IPS-20b (cell line): ENCODE data around the gene FOXD2.
A peak's percentile ranks its signal among the peaks of the same experiment; 100 is the strongest.

Source experiments
- H3K27ac ChIP-seq: one replicate; pipeline ENCODE4 v1.5.1; 2013; ENCODE audit warnings: low read length
- H3K27me3 ChIP-seq: 2 replicates; pipeline ENCODE4 v1.6.1; 2013; ENCODE audit warnings: mild to moderate bottlenecking, low read length, inconsistent platforms; ENCODE audit not compliant: insufficient read depth
- H3K36me3 ChIP-seq: 2 replicates; pipeline ENCODE4 v1.6.1; 2013; ENCODE audit warnings: low read depth, mild to moderate bottlenecking, inconsistent platforms, low read length, moderate library complexity; ENCODE audit not compliant: insufficient read depth
- H3K4me1 ChIP-seq: 2 replicates; pipeline ENCODE4 v1.6.1; 2013; ENCODE audit warnings: mild to moderate bottlenecking, control low read depth, inconsistent platforms, low read length, moderate library complexity; ENCODE audit not compliant: insufficient read depth
- H3K4me3 ChIP-seq: 2 replicates; pipeline ENCODE4 v1.5.1; 2013; ENCODE audit warnings: mild to moderate bottlenecking, low read length, inconsistent platforms
- H3K9ac ChIP-seq: 2 replicates; pipeline ENCODE4 v1.6.1; 2013; ENCODE audit warnings: low read depth, mild to moderate bottlenecking, inconsistent platforms, low read length, moderate library complexity
- H3K9me3 ChIP-seq: 2 replicates; pipeline ENCODE4 v1.6.1; 2013; ENCODE audit warnings: mild to moderate bottlenecking, low read depth, low read length, inconsistent platforms; ENCODE audit not compliant: insufficient read depth

Gene FOXD2

DNA sequence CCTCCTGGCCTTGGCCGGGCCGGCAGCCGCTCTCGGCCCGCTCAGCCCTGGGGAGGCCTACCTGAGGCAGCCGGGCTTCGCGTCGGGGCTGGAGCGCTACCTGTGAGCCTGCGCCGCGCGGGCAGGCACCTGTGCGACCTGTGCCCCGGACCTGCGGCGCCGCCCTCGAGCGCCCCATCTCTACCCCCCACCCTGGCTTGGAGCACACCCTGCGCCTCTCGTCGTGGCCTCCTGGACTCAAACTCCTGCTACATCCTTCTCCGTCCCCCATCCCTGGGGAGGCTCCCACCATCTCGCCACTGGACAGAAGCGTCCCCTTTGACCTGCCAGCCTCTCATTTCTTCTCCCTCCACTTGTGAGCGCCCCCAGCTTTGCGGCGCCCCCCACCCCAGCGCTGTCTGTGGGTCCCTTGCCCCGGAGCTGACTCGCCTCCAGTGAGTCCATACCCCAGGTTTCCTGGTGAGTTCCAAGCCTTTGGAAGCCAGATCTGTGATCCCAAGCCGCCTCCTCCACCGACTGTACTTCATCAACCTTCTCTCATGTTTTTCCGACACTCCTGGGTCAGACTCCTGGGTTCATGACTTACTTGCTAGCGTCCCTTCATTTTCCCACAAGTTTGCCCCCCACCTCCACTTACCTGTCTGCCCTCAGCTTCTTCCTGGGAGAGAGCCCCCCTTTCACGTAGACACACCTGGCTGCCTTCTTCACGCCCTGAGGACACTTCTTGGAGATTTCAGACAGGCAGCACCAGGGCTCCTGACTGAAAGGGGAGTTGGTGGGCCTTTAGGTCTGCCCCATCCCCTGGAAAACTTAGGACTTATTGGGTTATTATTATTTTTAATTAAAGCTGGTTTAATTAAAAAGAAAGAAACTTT is 20.4 kb upstream of the FOXD2 start:
- H3K9ac ChIP-seq: no peak overlapping the region

DNA sequence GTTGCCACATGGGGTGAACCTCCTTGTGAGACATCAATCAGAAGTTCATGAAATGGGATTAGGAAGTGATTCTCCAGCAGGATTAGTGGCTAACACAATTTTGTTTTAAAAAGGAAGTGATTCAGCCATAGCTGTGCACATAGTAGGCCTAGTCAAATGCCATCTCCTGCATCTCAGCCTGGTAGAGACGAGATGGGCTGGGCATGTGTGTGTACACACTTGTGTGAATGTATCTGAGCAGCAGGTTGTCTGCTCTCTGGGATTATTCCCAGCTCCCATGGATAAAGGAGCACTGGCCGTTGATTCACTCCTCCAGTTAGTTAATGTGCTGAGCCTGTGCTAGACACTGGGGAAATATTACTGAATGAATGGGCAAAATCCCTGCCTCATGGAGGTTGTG is 19.7 kb upstream of the FOXD2 start:
- Histone ChIP-seq H3K27me3 (peaks cover 92% of the 10 kb centered on the region), H3K4me1 (no peaks in the 10 kb centered on the region), H3K4me3 (no peak overlapping the region), H3K9ac (no peak overlapping the region), H3K9me3 (no peaks in the 10 kb centered on the region), H3K27ac (no peak overlapping the region), H3K36me3 (no peaks in the 10 kb centered on the region)

More for the DNA sequence above, 20.4 kb upstream of the FOXD2 start:
- H3K4me1 ChIP-seq: no peaks in the 10 kb centered on the region
- H3K27me3 ChIP-seq: peaks cover 94% of the 10 kb centered on the region
- no peaks in the 10 kb centered on the region for H3K9me3 ChIP-seq
- H3K36me3 ChIP-seq: no peaks in the 10 kb centered on the region
- no peak overlapping the region for H3K4me3 ChIP-seq
- H3K27ac ChIP-seq: no peak overlapping the region

DNA sequence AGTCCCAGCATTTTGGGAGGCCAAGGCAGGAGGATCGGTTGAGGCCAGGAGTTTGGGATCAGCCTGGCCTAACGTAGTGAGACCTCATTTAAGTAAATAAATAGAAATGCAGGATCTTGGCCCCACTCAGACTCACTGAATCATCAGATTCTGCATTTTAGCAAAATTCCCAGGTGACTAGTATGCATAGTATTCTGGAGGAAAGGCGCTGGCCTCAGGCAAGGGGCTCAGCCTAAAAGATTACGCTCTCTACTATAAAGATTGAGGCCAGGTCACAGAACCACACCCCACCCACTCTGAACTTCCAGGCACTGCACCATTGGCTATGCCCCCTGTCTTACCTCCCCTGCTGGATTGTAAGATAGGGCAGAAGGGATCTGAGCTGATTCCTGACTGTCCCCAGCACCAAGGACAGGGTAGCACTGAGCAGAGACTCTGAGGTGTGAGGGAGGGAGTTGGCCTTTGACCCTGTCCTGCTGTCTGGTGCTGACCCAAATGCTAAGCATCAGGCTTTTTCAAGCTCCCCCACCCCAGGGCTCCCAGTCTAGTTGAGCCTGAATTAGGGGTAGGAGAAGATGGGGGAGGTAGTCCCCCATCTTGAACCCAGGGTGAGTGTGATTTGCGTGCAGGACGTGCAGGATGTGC is 19.0 kb upstream of the FOXD2 start:
- peaks cover 92% of the 10 kb centered on the region for H3K27me3 ChIP-seq
- H3K27ac ChIP-seq: no peak overlapping the region

DNA sequence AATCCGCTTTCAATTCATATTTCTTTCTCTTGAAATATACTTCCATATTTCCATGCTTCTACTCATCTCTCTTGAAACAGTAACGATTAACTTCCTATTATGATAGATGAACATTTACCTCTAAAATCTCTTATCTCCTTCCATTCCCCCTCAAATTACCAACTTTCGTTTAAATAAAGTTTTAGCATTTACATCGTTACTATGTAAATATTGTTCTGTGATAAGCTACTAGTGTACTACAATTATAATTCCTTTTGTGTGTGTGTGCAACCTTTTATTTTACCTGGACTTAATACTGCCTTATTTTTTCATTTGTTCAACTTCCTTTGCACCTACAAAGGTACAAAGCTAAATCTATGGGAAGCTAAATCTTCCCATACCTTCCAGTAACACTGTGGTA is 17.3 kb upstream of the FOXD2 start:
- Histone ChIP-seq H3K4me3 (no peak overlapping the region), H3K4me1 (no peaks in the 10 kb centered on the region), H3K27me3 (peaks cover 88% of the 10 kb centered on the region), H3K27ac (no peak overlapping the region), H3K9me3 (no peaks in the 10 kb centered on the region), H3K36me3 (no peaks in the 10 kb centered on the region), H3K9ac (no peak overlapping the region)

More for the DNA sequence above, 19.0 kb upstream of the FOXD2 start:
- H3K9ac ChIP-seq: no peak overlapping the region
- H3K36me3 ChIP-seq: no peaks in the 10 kb centered on the region
- H3K4me1 ChIP-seq: no peaks in the 10 kb centered on the region
- H3K9me3 ChIP-seq: no peaks in the 10 kb centered on the region
- H3K4me3 ChIP-seq: no peak overlapping the region

DNA sequence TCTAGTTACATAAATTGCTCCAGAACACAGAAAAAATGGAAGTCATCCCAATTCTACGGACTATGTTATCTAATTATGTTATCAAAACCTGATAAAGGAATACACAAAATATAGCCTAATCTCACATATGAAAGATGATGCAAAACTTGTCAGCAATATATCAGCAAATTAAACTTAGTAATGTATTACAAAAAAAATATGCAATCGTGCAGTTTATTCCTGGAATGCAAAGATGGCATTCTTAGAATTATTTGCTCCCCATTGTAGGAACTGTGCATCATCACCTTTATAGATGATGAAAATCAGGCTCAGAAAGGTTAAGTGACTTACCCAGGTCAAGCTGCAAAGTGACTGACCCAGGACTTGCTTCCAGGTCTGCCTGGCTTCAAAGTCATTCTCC is 14.0 kb upstream of the FOXD2 start:
- H3K4me3 ChIP-seq: no peak overlapping the region
- H3K36me3 ChIP-seq: no peaks in the 10 kb centered on the region
- no peaks in the 10 kb centered on the region for H3K9me3 ChIP-seq
- peaks cover 88% of the 10 kb centered on the region for H3K27me3 ChIP-seq
- no peak overlapping the region for H3K9ac ChIP-seq
- H3K4me1 ChIP-seq: no peaks in the 10 kb centered on the region
- no peak overlapping the region for H3K27ac ChIP-seq

DNA sequence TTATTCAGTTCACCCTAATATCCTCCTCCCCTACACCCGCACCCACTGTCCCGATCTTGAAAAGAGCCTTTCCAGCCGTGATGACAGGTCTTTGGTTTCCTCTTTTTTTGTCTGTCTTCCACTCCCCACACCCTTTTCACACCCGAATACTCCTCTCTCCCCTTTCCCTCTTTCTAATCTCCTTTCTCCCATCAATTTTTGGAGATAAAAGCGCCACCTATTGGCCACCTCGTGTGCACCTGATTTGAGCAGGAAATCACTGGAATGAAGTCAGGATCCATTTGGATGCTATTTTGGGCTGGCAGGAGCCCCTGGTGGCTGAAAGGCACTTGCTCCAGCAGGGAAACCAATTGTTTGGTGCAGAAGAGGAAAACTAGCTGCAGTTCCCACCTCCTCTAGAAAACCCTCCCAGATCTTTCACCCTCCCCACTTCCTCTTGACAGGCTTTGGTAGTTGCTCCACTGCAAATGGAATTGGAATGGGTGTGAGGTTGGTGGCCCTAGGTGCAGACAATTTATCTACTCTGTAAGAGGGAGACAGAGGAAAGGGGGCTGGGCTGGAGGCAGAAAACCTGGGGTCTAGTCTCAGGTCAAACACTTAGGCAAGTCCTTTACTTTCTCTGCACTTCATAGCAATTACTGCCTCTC is 13.4 kb upstream of the FOXD2 start:
- Histone ChIP-seq H3K9me3 (no peaks in the 10 kb centered on the region), H3K36me3 (no peaks in the 10 kb centered on the region), H3K4me1 (no peaks in the 10 kb centered on the region), H3K4me3 (no peak overlapping the region), H3K27ac (no peak overlapping the region), H3K27me3 (peaks cover 88% of the 10 kb centered on the region), H3K9ac (no peak overlapping the region)

DNA sequence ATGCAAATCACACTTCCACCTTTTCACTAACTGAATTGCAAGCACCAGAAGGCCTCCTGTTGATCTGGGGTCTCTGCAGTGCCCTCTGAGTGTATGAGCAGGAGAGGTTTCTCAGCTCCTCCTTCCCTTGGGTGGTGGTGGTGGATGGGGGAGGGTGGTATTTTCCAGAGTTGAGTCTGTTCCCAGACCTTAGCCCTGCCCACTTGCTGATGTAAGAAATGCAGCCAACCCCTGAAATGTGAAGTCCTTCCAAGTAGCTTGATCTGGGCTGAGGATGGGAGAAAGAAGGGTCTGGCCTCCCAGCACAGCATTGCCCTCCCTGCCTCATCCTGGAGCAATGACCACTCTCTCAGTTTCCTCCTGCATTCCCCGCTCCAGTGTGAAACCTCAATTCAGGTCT is 6.3 kb upstream of the FOXD2 start:
- Histone ChIP-seq H3K36me3 (no peaks in the 10 kb centered on the region), H3K4me1 (peaks cover 3% of the 10 kb centered on the region; the same call in 1 of the 2 replicates), H3K27me3 (peaks cover 100% of the 10 kb centered on the region), H3K9me3 (peaks cover 5% of the 10 kb centered on the region; the same call in 1 of the 2 replicates), H3K9ac (no peak overlapping the region), H3K4me3 (no peak overlapping the region), H3K27ac (no peak overlapping the region)

DNA sequence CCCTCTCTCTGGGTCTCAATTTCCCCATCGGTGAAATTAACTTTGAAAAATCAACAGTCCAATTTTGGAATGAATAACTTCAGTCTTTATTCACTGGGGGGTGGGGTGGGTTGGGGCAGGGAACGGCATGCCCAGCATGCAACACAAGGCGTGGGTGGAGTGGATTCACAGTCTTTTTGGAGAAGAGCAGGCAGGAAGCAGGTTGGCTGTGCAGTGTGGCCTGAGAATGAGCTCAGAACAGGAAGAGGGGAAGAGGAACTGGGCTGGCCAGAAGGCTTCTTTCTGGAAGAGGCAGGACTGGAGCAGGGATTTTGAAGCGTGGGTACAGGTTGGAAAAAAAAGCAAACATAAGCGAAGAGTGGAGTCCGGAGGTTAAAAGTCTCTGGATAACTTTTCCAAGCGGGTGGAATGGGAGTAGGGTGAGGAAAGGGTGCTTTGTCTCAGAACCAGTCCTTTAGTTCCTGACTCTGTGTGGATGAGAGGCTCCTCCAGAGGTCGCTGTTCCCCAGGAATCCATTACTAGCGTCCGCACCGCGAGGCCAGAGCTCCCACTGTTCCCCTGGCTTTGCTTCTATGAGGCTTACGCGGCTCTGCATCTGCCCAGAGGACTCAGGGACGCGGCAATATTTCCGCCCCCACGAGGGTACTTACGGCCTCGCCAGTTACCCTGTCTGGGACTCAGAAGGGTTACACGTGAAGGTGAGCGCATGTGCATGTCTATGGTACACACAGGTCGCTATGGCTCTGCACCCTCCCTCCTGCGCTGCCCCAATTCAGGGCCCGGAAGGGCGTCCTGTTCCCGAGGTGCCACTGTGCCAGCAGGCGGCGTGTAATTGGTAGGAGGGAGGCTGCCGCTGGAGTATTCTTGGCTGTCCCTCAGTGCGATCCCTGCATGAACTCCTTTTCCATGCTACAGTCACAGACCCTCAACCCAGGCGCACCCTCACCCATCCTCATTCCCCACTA is 5.5 kb upstream of the FOXD2 start:
- Histone ChIP-seq H3K27me3 (peaks cover 100% of the 10 kb centered on the region), H3K4me1 (peaks cover 3% of the 10 kb centered on the region; the same call in 1 of the 2 replicates), H3K4me3 (peak overlapping the region; percentile 59)

DNA sequence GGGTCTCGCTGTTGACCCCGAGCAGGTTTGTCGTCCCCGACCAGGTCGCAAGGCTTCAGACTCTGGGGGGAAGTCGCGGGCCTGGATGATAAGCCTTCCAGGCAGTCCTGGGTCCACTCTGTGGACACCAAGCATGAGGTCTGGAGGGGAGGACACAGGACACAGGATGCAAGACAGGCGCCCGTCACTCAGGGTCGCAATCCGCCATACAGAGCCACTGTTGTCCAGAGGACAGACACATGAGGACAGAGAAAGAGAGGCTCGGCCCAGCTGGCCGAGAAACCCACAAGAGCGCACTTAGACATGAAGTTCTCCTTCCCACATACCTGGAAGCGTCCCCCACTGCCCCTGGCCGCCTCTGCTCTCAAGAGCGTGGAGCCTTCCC is 4.8 kb upstream of the FOXD2 start:
- H3K9ac ChIP-seq: no peak overlapping the region
- H3K36me3 ChIP-seq: no peaks in the 10 kb centered on the region
- peaks cover 100% of the 10 kb centered on the region for H3K27me3 ChIP-seq
- no peak overlapping the region for H3K27ac ChIP-seq
- peaks cover 3% of the 10 kb centered on the region; the same call in 1 of the 2 replicates for H3K4me1 ChIP-seq
- H3K9me3 ChIP-seq: peaks cover 5% of the 10 kb centered on the region; the same call in 1 of the 2 replicates
- peak overlapping the region; percentile 59; the same call in 1 of the 2 replicates for H3K4me3 ChIP-seq

More for the DNA sequence above, 5.5 kb upstream of the FOXD2 start:
- no peak overlapping the region for H3K27ac ChIP-seq
- no peak overlapping the region for H3K9ac ChIP-seq
- no peaks in the 10 kb centered on the region for H3K36me3 ChIP-seq
- peaks cover 5% of the 10 kb centered on the region; the same call in 1 of the 2 replicates for H3K9me3 ChIP-seq

DNA sequence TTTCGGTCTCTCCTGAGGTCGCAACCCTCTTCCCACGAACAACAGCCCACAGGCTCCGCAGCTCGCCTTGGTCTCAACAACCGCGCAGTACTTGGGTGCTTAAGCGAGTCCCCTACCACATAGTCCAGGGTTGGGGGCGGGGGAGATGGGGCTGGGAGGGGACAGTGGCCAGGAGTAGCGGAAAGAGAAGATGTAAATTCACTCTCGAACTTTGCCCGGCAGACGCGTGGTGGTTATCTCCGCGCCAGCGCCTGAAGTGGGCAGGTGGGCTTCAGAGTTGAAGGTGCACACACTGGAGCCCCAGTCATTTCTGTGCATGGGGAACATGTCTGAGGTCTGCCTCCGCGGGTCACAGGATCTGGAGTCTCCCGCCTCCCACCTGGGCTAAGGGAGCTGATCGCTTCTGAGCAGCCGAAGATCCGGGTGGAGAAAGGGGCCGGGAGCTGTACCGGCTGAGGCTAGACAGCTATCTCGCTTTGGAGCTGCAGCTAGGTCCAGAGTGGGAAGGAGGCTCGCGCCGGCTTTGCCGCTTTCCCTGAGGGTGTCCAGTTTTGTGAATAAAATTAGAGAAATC is 4.3 kb upstream of the FOXD2 start:
- Histone ChIP-seq H3K9me3 (peaks cover 5% of the 10 kb centered on the region; the same call in 1 of the 2 replicates), H3K36me3 (no peaks in the 10 kb centered on the region), H3K27ac (no peak overlapping the region), H3K27me3 (peaks cover 100% of the 10 kb centered on the region), H3K9ac (no peak overlapping the region), H3K4me1 (peaks cover 3% of the 10 kb centered on the region; the same call in 1 of the 2 replicates), H3K4me3 (no peak overlapping the region)
